ENCODE results near the gene CCR7. TPM values are rescaled to one million over a fixed set of nuclear protein-coding genes. Genes with fewer than 3 reads are reported as not detected.
A peak's percentile ranks its signal among the peaks of the same experiment; 100 is the strongest.

The CCR7 gene
- total RNA-seq, 2 experiments from 2014 or later: 150 to 156 TPM

GRCh38 chr17:40553694-40554534, 11.4 kb downstream of the CCR7 start:
- Mint-ChIP-seq H3K27ac (peak overlapping the region; percentile 89), H3K4me3 (peak overlapping the region; percentile 57), H3K27me3 (ENCODE audit: low read depth) (no peaks in the 10 kb centered on the region), H3K36me3 (ENCODE audit: low read depth) (peaks cover 66% of the 10 kb centered on the region), H3K9me3 (peaks cover 3% of the 10 kb centered on the region), H3K4me1 (ENCODE audit: low read depth) (peaks cover 98% of the 10 kb centered on the region)
- intact Hi-C loops (cut with micrococcal nuclease): no loop called here
- peak; percentile 59 for DNase-seq
- CTCF ChIA-PET: interaction anchor here (0.6 to 13.8 kb wide), 5 partner anchors 9 to 61 kb away, joined by 3 to 276 read pairs (median 7); no protein-coding TSS in a partner anchor

GRCh38 chr17:40552806-40553693, 12.2 kb downstream of the CCR7 start:
- CTCF ChIA-PET: interaction anchor here (1.1 to 13.8 kb wide), 6 partner anchors 10 to 78 kb away, joined by 3 to 276 read pairs (median 6); no protein-coding TSS in a partner anchor
- H3K4me1 Mint-ChIP-seq (ENCODE audit: low read depth): peaks cover 98% of the 10 kb centered on the region
- peak overlapping the region; percentile 89 for H3K27ac Mint-ChIP-seq
- H3K9me3 Mint-ChIP-seq: peaks cover 3% of the 10 kb centered on the region
- peak; percentile 49 for DNase-seq
- no peaks in the 10 kb centered on the region for H3K27me3 Mint-ChIP-seq (ENCODE audit: low read depth)
- H3K36me3 Mint-ChIP-seq (ENCODE audit: low read depth): peaks cover 58% of the 10 kb centered on the region
- intact Hi-C loops (cut with micrococcal nuclease): no loop called here
- H3K4me3 Mint-ChIP-seq: peak overlapping the region; percentile 57

GRCh38 chr17:40551879-40552768, 13.1 kb downstream of the CCR7 start:
- peak; percentile 32 for DNase-seq
- CTCF ChIA-PET: interaction anchor here (0.6 to 4.0 kb wide), 7 partner anchors 8 to 1141 kb away, joined by 3 to 24 read pairs (median 4); no protein-coding TSS in a partner anchor
- Mint-ChIP-seq H3K36me3 (ENCODE audit: low read depth) (peaks cover 50% of the 10 kb centered on the region), H3K27me3 (ENCODE audit: low read depth) (no peaks in the 10 kb centered on the region), H3K27ac (peak overlapping the region; percentile 89), H3K9me3 (peaks cover 3% of the 10 kb centered on the region), H3K4me3 (peak overlapping the region; percentile 35), H3K4me1 (ENCODE audit: low read depth) (peaks cover 100% of the 10 kb centered on the region)
- intact Hi-C loops (cut with micrococcal nuclease): no loop called here

- H3K27ac Mint-ChIP-seq: peak overlapping the region; percentile 39
- H3K36me3 Mint-ChIP-seq (ENCODE audit: low read depth): peaks cover 41% of the 10 kb centered on the region
- H3K4me3 Mint-ChIP-seq: no peak overlapping the region
- DNase-seq: peak; percentile 4
- CTCF ChIA-PET: interaction anchor here (0.6 to 1.7 kb wide), 5 partner anchors 9 to 1142 kb away, joined by 3 to 12 read pairs (median 4); no protein-coding TSS in a partner anchor
- peaks cover 3% of the 10 kb centered on the region for H3K9me3 Mint-ChIP-seq
- H3K27me3 Mint-ChIP-seq (ENCODE audit: low read depth): no peaks in the 10 kb centered on the region
- H3K4me1 Mint-ChIP-seq (ENCODE audit: low read depth): peaks cover 100% of the 10 kb centered on the region
- intact Hi-C loops (cut with micrococcal nuclease): no loop called here
Measured at GRCh38 chr17:40551091-40551878, 14.0 kb downstream of the CCR7 start.

GRCh38 chr17:40550608-40551007, 14.7 kb downstream of the CCR7 start:
- intact Hi-C loops (cut with micrococcal nuclease): no loop called here
- Mint-ChIP-seq H3K9me3 (peaks cover 3% of the 10 kb centered on the region), H3K36me3 (ENCODE audit: low read depth) (peaks cover 35% of the 10 kb centered on the region), H3K4me1 (ENCODE audit: low read depth) (peaks cover 96% of the 10 kb centered on the region), H3K27me3 (ENCODE audit: low read depth) (no peaks in the 10 kb centered on the region), H3K4me3 (no peak overlapping the region), H3K27ac (no peak overlapping the region)
- DNase-seq: peak; percentile 9
- CTCF ChIA-PET: interaction anchor here (1.7 kb wide), 2 partner anchors 10 to 12 kb away, joined by 3 to 12 read pairs; no protein-coding TSS in a partner anchor

- no peak overlapping the region for H3K4me3 Mint-ChIP-seq
- intact Hi-C loops (cut with micrococcal nuclease): loop anchor here (10.0 kb wide), 1 partner anchor 334 kb away; the partner anchor contains the start of gene WIPF2
- no peaks in the 10 kb centered on the region for H3K27me3 Mint-ChIP-seq (ENCODE audit: low read depth)
- CTCF ChIA-PET: interaction anchor here (0.6 to 3.5 kb wide), 12 partner anchors 10 to 191 kb away, joined by 3 to 44 read pairs (median 6); no protein-coding TSS in a partner anchor
- peak; percentile 33 for DNase-seq
- peaks cover 20% of the 10 kb centered on the region for H3K36me3 Mint-ChIP-seq (ENCODE audit: low read depth)
- H3K27ac Mint-ChIP-seq: peak overlapping the region; percentile 17
- peaks cover 3% of the 10 kb centered on the region for H3K9me3 Mint-ChIP-seq
- peaks cover 87% of the 10 kb centered on the region for H3K4me1 Mint-ChIP-seq (ENCODE audit: low read depth)
Measured at GRCh38 chr17:40548982-40549685, 16.1 kb downstream of the CCR7 start.

GRCh38 chr17:40548491-40548981, 16.7 kb downstream of the CCR7 start:
- Mint-ChIP-seq H3K9me3 (no peaks in the 10 kb centered on the region), H3K4me1 (ENCODE audit: low read depth) (peaks cover 87% of the 10 kb centered on the region), H3K36me3 (ENCODE audit: low read depth) (peaks cover 14% of the 10 kb centered on the region), H3K27ac (peak overlapping the region; percentile 17), H3K4me3 (no peak overlapping the region), H3K27me3 (ENCODE audit: low read depth) (no peaks in the 10 kb centered on the region)
- CTCF ChIA-PET: interaction anchor here (0.7 to 3.5 kb wide), 11 partner anchors 9 to 186 kb away, joined by 3 to 44 read pairs (median 6); no protein-coding TSS in a partner anchor
- intact Hi-C loops (cut with micrococcal nuclease): loop anchor here (10.0 kb wide), 1 partner anchor 334 kb away; the partner anchor contains the start of gene WIPF2
- DNase-seq: no peak

- peaks cover 8% of the 10 kb centered on the region for H3K36me3 Mint-ChIP-seq (ENCODE audit: low read depth)
- H3K27me3 Mint-ChIP-seq (ENCODE audit: low read depth): no peaks in the 10 kb centered on the region
- intact Hi-C loops (cut with micrococcal nuclease): loop anchor here (10.0 kb wide), 1 partner anchor 333 kb away; the partner anchor contains the start of gene WIPF2
- no peak overlapping the region for H3K4me3 Mint-ChIP-seq
- peak overlapping the region; percentile 77 for H3K27ac Mint-ChIP-seq
- CTCF ChIA-PET: interaction anchor here (0.7 to 3.5 kb wide), 12 partner anchors 9 to 185 kb away, joined by 3 to 44 read pairs (median 6); no protein-coding TSS in a partner anchor
- no peak for DNase-seq
- H3K9me3 Mint-ChIP-seq: no peaks in the 10 kb centered on the region
- peaks cover 87% of the 10 kb centered on the region for H3K4me1 Mint-ChIP-seq (ENCODE audit: low read depth)
Measured at GRCh38 chr17:40547785-40548478, 17.3 kb downstream of the CCR7 start.

GRCh38 chr17:40547079-40547784, 18.0 kb downstream of the CCR7 start:
- Mint-ChIP-seq H3K27ac (peak overlapping the region; percentile 77), H3K4me3 (peak overlapping the region; percentile 33), H3K27me3 (ENCODE audit: low read depth) (no peaks in the 10 kb centered on the region), H3K4me1 (ENCODE audit: low read depth) (peaks cover 87% of the 10 kb centered on the region), H3K36me3 (ENCODE audit: low read depth) (peaks cover under 1% of the 10 kb centered on the region), H3K9me3 (no peaks in the 10 kb centered on the region)
- intact Hi-C loops (cut with micrococcal nuclease): loop anchor here (10.0 kb wide), 1 partner anchor 332 kb away; the partner anchor contains the start of gene WIPF2
- peak; percentile 79 for DNase-seq
- CTCF ChIA-PET: interaction anchor here (0.9 to 3.5 kb wide), 8 partner anchors 10 to 184 kb away, joined by 3 to 44 read pairs (median 7); no protein-coding TSS in a partner anchor

Measured in activated naive CD4-positive, alpha-beta T cell treated with anti-CD3 and anti-CD28 coated beads for 36 hours (primary cell).